Gastrocnemius medialis (tissue), 4 donors: ENCODE data around the gene GAP43. TPM values are rescaled to one million over a fixed set of nuclear protein-coding genes. Genes with fewer than 3 reads are reported as not detected.
A peak's percentile ranks its signal among the peaks of the same experiment; 100 is the strongest.

Experiments used
- ATAC-seq, 2 donors: fragments of 150-250 bp; one replicate each; pipeline ENCODE4 v1.9.1; 2016
- DNase-seq, 2 donors: peaks; one replicate each; pipeline ENCODE4 v3.0.0-alpha.2; 2019
- H3K27ac ChIP-seq, 4 donors: fragments of 200-600 bp; sonication (generic); 1 replicate in 1 of 4; 2 replicates in 3 of 4; pipeline ENCODE4 v1.5.1; 2016 to 2018; ENCODE audit warnings: mild to moderate bottlenecking in 2 of 4, moderate library complexity in 1 of 4
- H3K27me3 ChIP-seq, 3 donors: fragments of 200-600 bp; sonication (generic) in 2 of 3; 1 replicate in 1 of 3; 2 replicates in 2 of 3; pipeline versions ENCODE4 v1.5.1 to v1.6.0; 2016 to 2019; ENCODE audit warnings: mild to moderate bottlenecking in 1 of 3, moderate library complexity in 1 of 3
- H3K36me3 ChIP-seq, 2 donors: fragments of 200-600 bp; sonication (generic) in 1 of 2; one replicate each; pipeline ENCODE4 v1.5.1; 2017 to 2018
- H3K4me1 ChIP-seq, 2 donors: fragments of 200-600 bp; sonication (generic) in 1 of 2; one replicate each; pipeline ENCODE4 v1.5.1; 2016 to 2017; ENCODE audit warnings: mild to moderate bottlenecking in 2 of 2
- H3K4me3 ChIP-seq, 4 donors: fragments of 200-600 bp; sonication (generic) in 3 of 4; 1 replicate in 1 of 4; 2 replicates in 3 of 4; pipeline ENCODE4 v1.5.1; 2016 to 2019; ENCODE audit warnings: mild to moderate bottlenecking in 2 of 4
- H3K9me3 ChIP-seq, 3 donors: fragments of 200-600 bp; sonication (generic) in 2 of 3; 1 replicate in 1 of 3; 2 replicates in 2 of 3; pipeline ENCODE4 v1.5.1; 2016 to 2019
- CTCF ChIP-seq, 5 experiments: fragments of 450-650 bp in 3 of 5; fragments of 200-600 bp in 2 of 5; sonication (generic) in 2 of 5; IDR thresholded peaks in 4 of 5; conservative IDR thresholded peaks in 1 of 5; 1 replicate in 4 of 5; 2 replicates in 1 of 5; pipeline ENCODE4 v1.5.1; 2016 to 2019; ENCODE audit warnings: antibody characterized with exemption in 5 of 5, mild to moderate bottlenecking in 3 of 5, moderate library complexity in 3 of 5
- POLR2A ChIP-seq, 2 donors: fragments of 450-650 bp; IDR thresholded peaks; one replicate each; pipeline ENCODE4 v1.6.1; 2017; ENCODE audit warnings: antibody characterized with exemption in 2 of 2, mild to moderate bottlenecking in 2 of 2, moderate library complexity in 2 of 2
- in situ Hi-C, 4 donors: fragments of 200-750 bp; cut with MboI; loops; one replicate each; pipeline versions ENCODE4 v1.15.0 to v1.8.0; 2017; ENCODE audit warnings: low sequenced_read_pairs in 4 of 4
- intact Hi-C: fragments of 100-400 bp; cut with DNase I; formaldehyde crosslinking; loops from one replicate; pipeline ENCODE4 v1.15.1; 2023; ENCODE audit warnings: low total_unique reads
- total RNA-seq, 4 donors: library from RNA; depleted of rRNA; stranded (reverse); fragments of >200 nt; gene quantifications; one replicate each; pipeline versions ENCODE4 v1.1.0 to v1.2.3, GENCODE V29; 2016

GAP43 gene
- total RNA-seq, 4 donors from 2014 or later, result 0.20 TPM; not detected in 3

DNA sequence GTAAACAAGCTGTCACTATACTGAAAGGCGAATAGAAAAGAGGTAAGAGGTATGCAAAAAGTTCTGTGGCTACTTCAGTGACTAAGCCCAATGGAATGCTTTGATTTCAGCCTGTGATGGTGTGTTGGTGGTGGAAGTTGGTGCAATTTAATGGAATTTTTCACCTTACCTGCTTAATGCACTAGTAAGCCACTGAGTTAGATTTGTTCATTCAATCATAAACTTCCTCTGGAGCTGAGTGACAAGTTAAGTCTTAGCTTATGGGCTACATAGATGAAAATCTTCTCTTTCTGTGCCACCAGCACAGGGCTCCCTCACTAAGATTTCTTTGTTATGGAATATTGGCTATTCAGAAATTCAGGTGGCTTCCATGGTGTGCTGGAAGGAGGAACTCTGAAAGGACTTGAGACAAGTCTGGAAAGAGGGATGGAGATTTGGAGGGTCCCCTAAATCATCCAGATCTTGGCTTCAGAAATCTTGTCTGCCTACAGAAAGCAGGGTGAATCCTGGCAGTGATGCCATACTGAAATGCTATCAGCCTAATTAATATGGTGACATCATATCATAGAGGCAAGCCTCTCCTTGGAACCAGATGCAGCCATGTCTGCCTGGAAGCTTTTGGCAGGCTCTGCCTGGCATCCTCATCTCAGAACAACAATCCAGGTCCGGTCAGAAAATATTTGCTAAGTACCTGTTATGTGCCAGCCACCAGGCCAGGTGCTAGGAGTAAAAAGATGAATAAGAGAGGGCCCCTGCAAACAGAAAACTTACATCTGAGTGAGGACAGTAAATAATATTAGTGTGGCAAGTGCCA lies 8.1 kb upstream of the GAP43 start:
- H3K27me3 ChIP-seq, result no peaks in the 10 kb centered on the region
- H3K4me3 ChIP-seq, result no peak overlapping the region
- TF ChIP-seq POLR2A (IDR thresholded peaks at IDR 0.05) (no peak), CTCF (IDR thresholded peaks at IDR 0.05 in 4 of 5, conservative IDR thresholded peaks at IDR 0.05 in 1 of 5) (no peak)
- in situ Hi-C loops, result no loop called here
- no peak for DNase-seq
- no peaks in the 10 kb centered on the region for H3K4me1 ChIP-seq
- no peak overlapping the region for H3K27ac ChIP-seq
- no peak for ATAC-seq
- intact Hi-C loops, result no loop called here
- H3K9me3 ChIP-seq, result no peaks in the 10 kb centered on the region
- H3K36me3 ChIP-seq, result no peaks in the 10 kb centered on the region

- Histone ChIP-seq H3K27ac (no peak overlapping the region), H3K4me1 (no peaks in the 10 kb centered on the region), H3K27me3 (no peaks in the 10 kb centered on the region), H3K9me3 (no peaks in the 10 kb centered on the region), H3K4me3 (no peak overlapping the region), H3K36me3 (no peaks in the 10 kb centered on the region)
- ATAC-seq (no peak), DNase-seq (no peak)
- intact Hi-C loops (no loop called here), in situ Hi-C loops (no loop called here)
- TF ChIP-seq POLR2A (IDR thresholded peaks at IDR 0.05) (no peak), CTCF (IDR thresholded peaks at IDR 0.05 in 4 of 5, conservative IDR thresholded peaks at IDR 0.05 in 1 of 5) (no peak)
Measured at GRCh38 chr3:115616461-115616860, 6.8 kb upstream of the GAP43 start.

DNA sequence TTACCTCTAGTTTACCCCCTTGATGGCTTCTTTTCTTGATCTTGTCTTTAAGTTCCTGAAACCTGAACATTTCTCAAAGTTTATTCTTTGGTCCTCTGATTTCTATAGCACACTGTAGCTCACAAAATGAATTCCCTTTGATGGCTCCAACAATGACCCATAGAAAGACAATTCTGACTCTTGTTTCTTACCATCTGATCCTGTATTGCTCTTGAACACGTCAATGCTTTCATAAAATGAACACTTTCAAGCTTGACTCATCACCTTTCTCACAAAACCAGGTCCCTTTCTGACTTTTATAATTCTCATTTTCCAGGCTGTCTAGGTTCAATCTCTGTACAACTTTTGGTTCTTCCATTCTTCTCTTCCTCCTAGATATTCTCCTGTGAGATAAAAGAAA lies 5.7 kb upstream of the GAP43 start:
- TF ChIP-seq POLR2A (IDR thresholded peaks at IDR 0.05) (no peak), CTCF (IDR thresholded peaks at IDR 0.05 in 4 of 5, conservative IDR thresholded peaks at IDR 0.05 in 1 of 5) (no peak)
- Histone ChIP-seq H3K36me3 (no peaks in the 10 kb centered on the region), H3K4me1 (no peaks in the 10 kb centered on the region), H3K27ac (no peak overlapping the region), H3K4me3 (no peak overlapping the region), H3K27me3 (no peaks in the 10 kb centered on the region), H3K9me3 (no peaks in the 10 kb centered on the region)
- intact Hi-C loops (no loop called here), in situ Hi-C loops (no loop called here)
- DNase-seq (no peak), ATAC-seq (no peak)

DNA sequence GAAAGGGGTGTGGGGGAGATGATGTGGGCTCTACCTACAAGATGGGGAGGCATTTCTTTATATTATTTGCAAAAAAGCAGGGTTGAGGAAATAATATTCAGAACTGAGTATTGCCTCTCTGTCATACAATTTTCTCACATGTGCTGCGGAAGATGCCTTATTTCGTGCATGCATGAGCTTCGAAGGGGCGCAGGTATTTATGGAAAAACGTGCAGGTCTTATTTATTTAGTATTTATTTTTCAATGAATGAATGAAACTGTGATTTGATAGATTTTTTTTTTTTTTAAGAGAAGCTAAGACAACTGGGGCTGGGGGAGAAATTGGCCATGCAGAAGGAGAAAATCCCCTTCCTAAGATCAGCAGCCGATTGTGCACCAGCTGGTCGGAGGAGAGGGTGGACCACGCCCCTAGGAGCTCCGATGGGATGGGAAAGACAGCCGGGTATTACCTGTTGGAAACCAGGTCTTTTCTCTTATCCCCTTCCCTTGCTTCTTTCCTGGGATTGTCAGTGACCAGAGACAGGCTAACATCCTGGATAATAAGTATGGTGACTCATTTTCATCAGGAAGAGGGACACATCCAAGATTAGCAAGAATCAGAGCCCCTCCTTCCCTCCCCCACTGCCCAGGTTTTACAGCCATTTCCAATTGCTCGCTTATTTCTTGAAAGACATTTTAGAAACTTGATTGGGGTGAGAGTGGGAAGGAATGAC lies 875 bp downstream of the GAP43 start:
- intact Hi-C loops, result no loop called here
- H3K27me3 ChIP-seq, result peaks cover 5 to 12% (median 11%) of the 10 kb centered on the region in 3 donors
- no peak for DNase-seq
- H3K4me1 ChIP-seq, result peaks cover 4 to 5% of the 10 kb centered on the region in 2 donors
- TF ChIP-seq CTCF (IDR thresholded peaks at IDR 0.05 in 4 of 5, conservative IDR thresholded peaks at IDR 0.05 in 1 of 5), result no peak
- no peak for TF ChIP-seq POLR2A (IDR thresholded peaks at IDR 0.05)
- no peak for ATAC-seq
- H3K9me3 ChIP-seq, result no peaks in the 10 kb centered on the region
- in situ Hi-C loops, result no loop called here
- H3K36me3 ChIP-seq, result no peaks in the 10 kb centered on the region
- H3K4me3 ChIP-seq, result peak overlapping the region in 3 of 4 donors; percentile 21 to 36 (median 23)
- H3K27ac ChIP-seq, result no peak overlapping the region
